Central memory CD8-positive, alpha-beta T cell (primary cell): ENCODE data around the gene NUDT8.
A peak's percentile ranks its signal among the peaks of the same experiment; 100 is the strongest.

ENCODE experiments used
- ATAC-seq: fragments of 150-1000 bp; cut with Tn5 transposase; replicated peaks from 2 replicates; pipeline ENCODE4 v1.10.0; 2022; ENCODE audit warnings: mild to moderate bottlenecking, moderate FRiP score, moderate number of reproducible peaks; ENCODE audit not compliant: poor library complexity, severe bottlenecking; ENCODE audit errors: extremely low read depth
- DNase-seq, 2 donors: peaks; one replicate each; pipeline ENCODE4 v3.0.0; 2021; ENCODE audit warnings: low spot score in 2 of 2
- H3K27ac Mint-ChIP-seq: one replicate; pipeline ENCODE4 v1.8.0; 2022; ENCODE audit warnings: low read depth, mild to moderate bottlenecking, moderate library complexity, mixed read lengths
- H3K27me3 Mint-ChIP-seq: one replicate; pipeline ENCODE4 v1.8.0; 2022; ENCODE audit warnings: mixed read lengths
- H3K36me3 Mint-ChIP-seq: one replicate; pipeline ENCODE4 v1.8.0; 2022; ENCODE audit warnings: mild to moderate bottlenecking, moderate library complexity, mixed read lengths; ENCODE audit not compliant: insufficient read depth
- H3K4me1 Mint-ChIP-seq: one replicate; pipeline ENCODE4 v1.8.0; 2022; ENCODE audit warnings: mixed read lengths
- H3K4me3 Mint-ChIP-seq: one replicate; pipeline ENCODE4 v1.8.0; 2022; ENCODE audit warnings: mild to moderate bottlenecking, moderate library complexity, mixed read lengths
- H3K9me3 Mint-ChIP-seq: one replicate; pipeline ENCODE4 v1.8.0; 2022; ENCODE audit warnings: mixed read lengths

The NUDT8 gene, protein sequence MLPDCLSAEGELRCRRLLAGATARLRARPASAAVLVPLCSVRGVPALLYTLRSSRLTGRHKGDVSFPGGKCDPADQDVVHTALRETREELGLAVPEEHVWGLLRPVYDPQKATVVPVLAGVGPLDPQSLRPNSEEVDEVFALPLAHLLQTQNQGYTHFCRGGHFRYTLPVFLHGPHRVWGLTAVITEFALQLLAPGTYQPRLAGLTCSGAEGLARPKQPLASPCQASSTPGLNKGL

DNA sequence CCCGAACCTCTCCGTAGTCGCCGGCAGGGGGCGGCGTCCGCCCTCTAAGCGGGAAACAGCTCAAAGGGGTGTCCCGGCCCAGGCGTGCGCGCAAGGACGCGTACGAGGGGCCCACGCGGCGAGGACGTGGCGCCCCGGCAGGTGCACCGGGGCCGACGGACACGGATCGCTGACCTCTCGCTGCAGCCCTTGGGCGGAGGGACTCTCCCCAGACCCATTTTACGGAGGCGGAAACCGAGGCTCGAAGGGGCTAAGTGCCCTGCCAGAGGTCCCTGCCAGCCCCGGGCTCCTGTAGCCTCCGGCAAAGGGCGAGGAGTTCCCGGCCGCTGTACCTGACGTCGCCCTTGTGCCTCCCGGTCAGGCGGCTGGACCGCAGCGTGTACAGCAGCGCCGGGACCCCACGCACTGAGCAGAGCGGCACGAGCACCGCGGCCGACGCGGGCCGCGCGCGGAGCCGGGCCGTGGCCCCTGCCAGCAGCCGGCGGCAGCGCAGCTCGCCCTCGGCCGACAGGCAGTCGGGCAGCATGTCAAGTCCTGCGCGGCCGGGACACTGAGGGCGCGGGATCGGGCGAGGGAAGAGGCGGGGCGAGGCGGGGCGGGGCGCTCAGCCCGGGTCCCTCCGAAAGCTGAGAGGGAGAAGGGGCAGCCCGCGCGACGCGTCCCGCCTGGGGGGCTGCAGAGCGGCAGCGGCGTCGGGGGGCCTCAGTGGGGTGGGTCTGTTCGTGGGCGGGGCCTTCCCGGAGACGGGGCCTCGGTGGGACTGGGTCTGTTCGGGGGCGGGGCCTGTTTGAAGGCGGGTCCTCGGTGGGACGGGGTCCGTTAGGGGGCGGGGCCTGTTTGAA, at the start of gene NUDT8:
Gene NUDT8, minus strand, starts transcription at position 552 of the 842 bp plus-strand sequence. Its CDS starts 26 bp downstream, at position 526.
- Mint-ChIP-seq H3K4me1 (peaks cover 13% of the 10 kb centered on the region), H3K27me3 (no peaks in the 10 kb centered on the region), H3K27ac (peak within 1 kb of the TSS; percentile 87), H3K9me3 (no peaks in the 10 kb centered on the region), H3K4me3 (peak within 1 kb of the TSS; percentile 87), H3K36me3 (peaks cover 3% of the 10 kb centered on the region)
- DNase-seq (peak; percentile 84 to 90), ATAC-seq (peak; percentile 73)

DNA sequence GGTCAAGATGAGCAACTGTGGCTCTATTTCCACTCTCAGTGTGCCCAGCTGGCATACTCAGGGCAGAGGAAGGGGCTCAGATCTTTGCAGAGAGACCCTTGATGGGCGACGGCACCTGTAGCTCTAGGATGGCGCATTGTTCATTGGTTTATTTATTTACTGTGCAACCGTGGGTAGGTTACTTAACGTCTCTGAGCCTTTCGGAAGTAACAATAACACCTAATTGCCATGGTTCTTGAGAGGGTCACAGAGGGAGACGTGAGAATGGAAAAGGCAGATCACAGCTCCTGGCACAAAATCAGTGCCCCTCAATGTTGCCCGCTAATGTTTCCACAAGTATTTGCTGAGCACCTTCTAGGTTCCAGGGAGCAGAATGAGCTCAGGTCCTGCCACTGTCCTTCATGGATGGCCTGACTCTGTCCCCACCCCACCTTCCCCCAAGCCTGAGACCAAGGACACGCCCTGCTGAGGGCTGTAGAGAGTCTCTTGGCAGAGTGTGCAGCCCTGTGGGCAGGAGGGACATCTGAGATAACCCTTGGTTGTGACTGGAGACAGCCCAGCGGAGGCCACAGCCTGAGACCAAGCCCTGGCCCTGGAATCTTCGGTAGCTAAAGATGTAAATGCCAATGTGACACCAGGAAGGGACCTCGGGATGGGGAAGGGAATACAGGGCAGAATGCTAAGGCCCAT, 45.5 kb upstream of the NUDT8 start:
- H3K27me3 Mint-ChIP-seq, result peaks cover 39% of the 10 kb centered on the region

DNA sequence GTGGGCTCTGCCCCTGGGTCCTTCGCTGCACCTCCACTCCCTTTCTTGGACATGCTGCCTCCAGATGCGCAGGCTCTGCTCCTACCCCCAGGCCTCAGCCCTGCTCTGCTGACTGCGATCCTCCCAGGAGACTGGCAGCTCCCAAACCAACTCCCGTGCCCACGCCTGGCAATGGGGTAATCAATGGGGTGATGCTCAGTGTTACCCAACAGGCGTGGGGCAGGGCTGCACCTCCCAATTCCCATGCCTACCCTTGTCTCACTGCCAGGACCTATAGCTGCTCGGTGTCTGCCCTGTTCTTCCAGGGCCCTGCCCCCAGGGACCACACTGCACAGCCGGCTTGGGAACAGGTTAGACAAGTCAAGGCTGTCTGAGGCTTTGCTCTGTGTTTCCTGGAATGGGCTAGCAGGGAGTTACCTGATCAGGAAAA, 44.7 kb upstream of the NUDT8 start, which contains the start of gene ALDH3B2:
Gene ALDH3B2, minus strand, starts transcription at position 182 of the 430 bp plus-strand sequence. CDS start 7,688 bp downstream, outside the sequence.
- ATAC-seq (no peak), DNase-seq (no peak)
- peaks cover 4% of the 10 kb centered on the region for H3K9me3 Mint-ChIP-seq
- H3K4me3 Mint-ChIP-seq, result no peak within 1 kb of the TSS
- peaks cover 39% of the 10 kb centered on the region for H3K27me3 Mint-ChIP-seq
- no peaks in the 10 kb centered on the region for H3K4me1 Mint-ChIP-seq
- H3K27ac Mint-ChIP-seq, result no peak within 1 kb of the TSS
- H3K36me3 Mint-ChIP-seq, result no peaks in the 10 kb centered on the region

More for the DNA sequence above, 45.5 kb upstream of the NUDT8 start:
- no peak overlapping the region for H3K27ac Mint-ChIP-seq
- H3K9me3 Mint-ChIP-seq, result peaks cover 4% of the 10 kb centered on the region
- H3K4me1 Mint-ChIP-seq, result no peaks in the 10 kb centered on the region
- ATAC-seq (no peak), DNase-seq (no peak)
- no peaks in the 10 kb centered on the region for H3K36me3 Mint-ChIP-seq
- H3K4me3 Mint-ChIP-seq, result no peak overlapping the region

DNA sequence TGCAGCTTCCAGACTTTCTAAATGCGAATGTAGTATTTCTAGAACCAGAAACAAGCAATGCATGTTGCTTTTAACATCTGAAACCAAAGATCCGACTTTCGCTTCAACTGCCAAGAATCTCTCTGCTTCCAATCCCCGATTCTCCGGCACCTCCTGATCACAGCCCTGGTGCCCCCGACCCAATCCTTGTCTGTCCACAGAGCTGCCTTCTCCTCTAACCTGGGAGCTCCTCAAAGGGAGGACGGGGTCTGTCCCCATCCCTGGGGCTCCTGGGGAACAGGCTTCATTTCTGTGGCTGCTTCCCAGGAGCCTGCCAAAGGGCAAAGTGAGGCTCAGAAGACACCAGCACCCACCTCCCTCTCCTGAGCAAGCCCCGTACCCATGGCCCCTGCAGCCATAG, 44.2 kb upstream of the NUDT8 start:
- no peaks in the 10 kb centered on the region for H3K36me3 Mint-ChIP-seq
- no peak overlapping the region for H3K27ac Mint-ChIP-seq
- DNase-seq, result no peak
- peaks cover 39% of the 10 kb centered on the region for H3K27me3 Mint-ChIP-seq
- H3K4me3 Mint-ChIP-seq, result no peak overlapping the region
- ATAC-seq, result no peak
- no peaks in the 10 kb centered on the region for H3K4me1 Mint-ChIP-seq
- peaks cover 4% of the 10 kb centered on the region for H3K9me3 Mint-ChIP-seq

DNA sequence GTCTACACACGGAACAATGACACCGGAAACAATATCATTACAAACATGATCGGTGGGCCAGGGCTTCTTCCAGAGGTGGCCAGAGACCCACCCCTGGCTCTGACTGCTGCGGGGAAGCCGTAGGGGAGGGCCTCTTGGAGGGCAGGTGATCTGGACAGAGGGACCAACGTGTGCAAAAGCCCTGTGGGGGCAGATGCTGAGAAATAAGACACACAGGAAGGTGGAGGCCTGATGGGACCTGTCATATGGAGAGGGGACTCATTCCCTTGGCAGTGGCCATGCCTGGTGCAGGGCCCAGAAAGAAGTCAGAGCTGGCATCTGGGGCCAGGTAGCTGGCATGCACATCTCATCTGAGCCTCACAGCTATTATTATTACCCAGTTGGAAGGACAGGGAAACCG, 43.6 kb upstream of the NUDT8 start:
- ATAC-seq (no peak), DNase-seq (no peak)
- H3K27me3 Mint-ChIP-seq, result peaks cover 39% of the 10 kb centered on the region
- no peaks in the 10 kb centered on the region for H3K36me3 Mint-ChIP-seq
- peaks cover 4% of the 10 kb centered on the region for H3K9me3 Mint-ChIP-seq
- H3K4me1 Mint-ChIP-seq, result no peaks in the 10 kb centered on the region
- no peak overlapping the region for H3K27ac Mint-ChIP-seq
- no peak overlapping the region for H3K4me3 Mint-ChIP-seq

DNA sequence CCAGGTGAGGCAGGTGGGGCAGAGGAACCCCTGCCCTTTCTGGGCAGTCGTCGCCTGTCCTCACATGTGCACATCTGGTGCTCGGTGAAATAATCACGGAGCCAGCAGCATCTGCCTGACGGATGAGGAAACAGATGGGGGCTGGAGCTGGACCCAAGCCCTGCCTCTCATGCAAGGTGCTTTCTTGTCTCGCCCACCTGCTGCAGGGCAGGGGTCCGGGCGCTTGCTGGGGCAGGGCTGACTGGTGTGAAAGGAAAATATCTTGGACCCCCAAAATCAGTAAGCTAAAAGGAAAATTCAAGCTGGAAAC, 41.4 kb upstream of the NUDT8 start:
- Mint-ChIP-seq H3K36me3 (no peaks in the 10 kb centered on the region), H3K27me3 (peaks cover 20% of the 10 kb centered on the region), H3K4me1 (no peaks in the 10 kb centered on the region), H3K4me3 (no peak overlapping the region), H3K9me3 (peaks cover 1% of the 10 kb centered on the region), H3K27ac (no peak overlapping the region)
- DNase-seq (no peak), ATAC-seq (no peak)

DNA sequence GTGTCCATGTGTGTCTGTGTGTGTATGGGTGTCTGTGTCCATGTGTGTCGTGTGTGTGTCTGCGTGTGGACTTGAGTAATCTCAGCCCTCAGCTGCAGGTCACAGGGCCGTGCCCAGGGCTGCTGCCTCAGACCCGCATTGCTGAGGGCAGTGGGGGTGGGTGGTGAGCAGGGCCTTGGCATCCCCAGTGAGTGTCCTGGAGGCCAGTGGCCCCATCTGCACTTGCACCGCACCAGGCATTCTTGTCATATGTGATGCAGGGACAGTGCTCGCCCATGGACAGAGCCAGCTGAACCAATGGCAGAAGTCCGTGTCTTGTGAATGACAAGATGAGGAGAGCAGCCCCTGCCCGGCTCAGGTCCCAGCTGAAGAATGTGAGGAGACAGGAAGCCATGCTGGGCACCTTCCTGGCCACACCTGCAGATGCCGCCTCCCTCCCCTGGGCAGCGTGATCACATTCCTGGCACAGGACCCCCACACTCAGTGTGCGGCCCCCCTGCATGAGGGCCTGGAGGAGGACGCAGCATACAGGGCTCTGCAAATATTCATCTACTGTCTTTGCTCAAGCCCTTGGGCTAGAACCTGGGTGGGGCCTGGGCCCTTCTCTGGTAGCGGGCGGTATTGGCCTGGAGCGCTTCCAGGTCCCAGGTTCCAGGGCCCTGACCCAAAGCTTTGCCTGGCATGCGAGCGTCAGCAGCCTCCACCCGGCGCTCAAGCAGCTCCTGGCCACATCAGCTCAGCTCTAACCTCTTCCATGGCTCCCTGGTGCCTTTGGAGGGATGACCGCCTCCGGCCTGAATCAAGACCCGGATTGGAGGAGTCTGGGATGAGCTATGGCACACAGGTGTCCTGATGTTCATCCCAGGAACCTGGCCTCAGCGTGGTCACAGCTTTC, 40.8 kb upstream of the NUDT8 start:
- DNase-seq, result no peak
- no peak overlapping the region for H3K27ac Mint-ChIP-seq
- H3K36me3 Mint-ChIP-seq, result no peaks in the 10 kb centered on the region
- no peak for ATAC-seq
- no peak overlapping the region for H3K4me3 Mint-ChIP-seq
- no peaks in the 10 kb centered on the region for H3K9me3 Mint-ChIP-seq
- H3K27me3 Mint-ChIP-seq, result peaks cover 17% of the 10 kb centered on the region
- H3K4me1 Mint-ChIP-seq, result no peaks in the 10 kb centered on the region

DNA sequence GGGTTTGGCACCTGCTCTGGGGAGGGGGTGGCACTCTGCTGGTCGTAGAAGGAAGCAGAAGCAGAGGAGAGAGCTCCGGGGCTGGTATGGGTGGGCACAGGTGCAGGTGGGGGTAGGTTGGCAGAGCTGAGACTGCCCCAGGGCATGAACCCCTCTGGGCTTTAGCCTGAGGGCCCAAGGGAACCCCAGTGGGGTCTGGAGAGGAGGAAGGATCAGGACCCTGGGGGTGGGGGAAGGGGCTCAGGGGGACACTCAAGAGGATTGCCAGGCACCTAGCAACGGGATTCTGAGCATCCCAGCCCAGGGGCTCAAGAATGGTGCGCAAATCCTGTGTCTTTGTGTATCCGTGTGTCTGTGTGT, 38.4 kb upstream of the NUDT8 start:
- Mint-ChIP-seq H3K4me3 (no peak overlapping the region), H3K36me3 (no peaks in the 10 kb centered on the region), H3K9me3 (no peaks in the 10 kb centered on the region), H3K27ac (no peak overlapping the region), H3K27me3 (no peaks in the 10 kb centered on the region), H3K4me1 (no peaks in the 10 kb centered on the region)
- ATAC-seq (no peak), DNase-seq (no peak)

DNA sequence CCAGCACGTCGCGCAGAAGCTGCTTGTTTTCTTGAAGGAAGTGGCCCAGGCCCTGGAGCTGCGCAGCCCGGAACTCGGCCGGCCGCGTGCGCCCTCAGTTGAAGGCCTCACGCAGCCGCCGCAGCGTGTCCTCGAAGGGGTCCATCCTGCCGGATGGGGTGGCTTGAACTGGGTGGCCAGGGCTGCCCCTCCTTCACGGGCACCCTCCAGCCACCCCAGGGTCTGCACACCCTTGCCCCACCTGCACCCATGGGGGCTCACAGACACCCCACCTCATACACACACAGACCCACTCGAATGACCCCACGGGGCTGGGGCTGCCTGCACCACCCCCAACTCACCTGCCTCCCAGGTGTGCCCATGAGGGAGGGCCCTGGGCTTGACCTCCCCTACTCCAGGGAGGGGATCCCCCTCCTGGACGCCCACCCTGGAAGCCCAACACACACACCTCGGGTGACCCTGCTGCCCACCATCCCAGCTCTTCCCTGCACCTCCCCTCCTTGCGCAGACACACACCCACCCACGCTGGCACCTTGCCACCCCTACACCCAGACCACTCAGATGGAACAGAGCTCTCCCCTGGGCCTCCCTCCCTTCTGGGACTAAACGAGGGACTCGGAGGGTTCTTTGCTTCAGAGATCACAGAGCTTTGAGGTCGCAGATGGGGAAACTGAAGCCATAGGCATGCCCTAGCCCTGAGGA, 37.9 kb upstream of the NUDT8 start:
- Mint-ChIP-seq H3K36me3 (no peaks in the 10 kb centered on the region), H3K4me1 (no peaks in the 10 kb centered on the region), H3K27ac (no peak overlapping the region), H3K27me3 (no peaks in the 10 kb centered on the region), H3K9me3 (no peaks in the 10 kb centered on the region), H3K4me3 (no peak overlapping the region)
- no peak for ATAC-seq
- no peak for DNase-seq

DNA sequence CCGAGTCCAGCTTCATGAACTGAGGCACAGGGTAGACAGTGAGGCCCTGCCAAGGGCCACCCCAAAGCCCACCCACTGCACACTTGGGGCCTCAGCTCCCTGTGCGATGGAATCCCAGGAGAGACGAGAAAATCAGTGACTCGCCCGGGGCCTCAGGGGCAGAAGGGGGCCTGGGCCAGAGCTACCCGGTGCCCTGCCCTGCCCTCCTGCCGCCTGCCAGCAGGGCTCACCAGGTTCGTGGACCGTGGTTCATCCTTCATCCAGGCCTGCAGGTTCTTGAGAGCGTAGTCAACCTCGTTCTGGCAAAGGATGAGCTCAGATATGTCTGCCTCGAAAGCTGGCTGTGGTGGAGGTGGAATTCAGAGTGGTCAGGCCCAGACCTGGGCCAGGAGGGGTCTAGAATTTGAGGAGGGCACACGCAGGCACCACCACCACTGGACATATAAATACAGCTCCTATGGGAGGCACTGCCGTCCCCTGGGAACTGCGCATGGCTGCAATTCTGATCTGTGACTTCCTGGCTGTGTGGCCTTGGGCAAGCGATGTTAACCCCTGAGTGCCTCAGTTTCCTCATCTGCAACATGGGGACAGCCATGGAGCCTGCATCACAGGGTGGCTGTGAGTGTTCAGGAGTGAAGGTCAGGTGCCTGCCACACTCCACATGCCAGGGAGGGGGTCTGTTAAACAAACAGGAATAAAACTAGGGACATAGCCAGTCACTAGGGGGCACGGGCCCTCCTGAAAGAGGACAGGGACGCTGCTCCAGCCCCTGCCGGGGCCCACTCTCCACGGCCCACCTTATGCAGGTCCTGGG, 37.1 kb upstream of the NUDT8 start:
- ATAC-seq (no peak), DNase-seq (no peak)
- Mint-ChIP-seq H3K4me1 (no peaks in the 10 kb centered on the region), H3K9me3 (no peaks in the 10 kb centered on the region), H3K36me3 (no peaks in the 10 kb centered on the region), H3K27ac (no peak overlapping the region), H3K4me3 (no peak overlapping the region), H3K27me3 (no peaks in the 10 kb centered on the region)

DNA sequence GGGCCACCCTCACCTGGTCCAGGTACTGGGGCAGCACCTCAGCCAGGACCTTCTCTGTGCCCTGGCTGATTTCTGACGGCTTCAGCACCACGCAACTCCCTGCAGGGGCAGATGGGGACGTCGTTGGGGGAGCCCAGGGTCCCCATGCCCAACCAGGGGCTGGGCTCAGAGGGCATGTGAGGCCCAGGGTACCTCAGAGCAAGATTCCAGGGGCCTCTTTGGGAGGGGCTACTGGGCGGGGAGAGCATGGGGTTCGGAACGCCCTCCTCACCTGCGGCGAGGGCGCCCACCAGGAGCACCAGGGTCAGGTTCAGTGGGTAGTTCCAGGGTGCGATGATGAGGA, 36.5 kb upstream of the NUDT8 start:
- Mint-ChIP-seq H3K36me3 (no peaks in the 10 kb centered on the region), H3K27me3 (no peaks in the 10 kb centered on the region), H3K27ac (no peak overlapping the region), H3K4me3 (no peak overlapping the region), H3K9me3 (no peaks in the 10 kb centered on the region), H3K4me1 (no peaks in the 10 kb centered on the region)
- DNase-seq (no peak), ATAC-seq (no peak)
